ENCODE measurements around the gene AADAT.
"Not testable (repeated sequence)": the region's sequence is repeated elsewhere in the genome, so short reads cannot be mapped to it uniquely, and the experiment has no call there.

Gene AADAT

DNA sequence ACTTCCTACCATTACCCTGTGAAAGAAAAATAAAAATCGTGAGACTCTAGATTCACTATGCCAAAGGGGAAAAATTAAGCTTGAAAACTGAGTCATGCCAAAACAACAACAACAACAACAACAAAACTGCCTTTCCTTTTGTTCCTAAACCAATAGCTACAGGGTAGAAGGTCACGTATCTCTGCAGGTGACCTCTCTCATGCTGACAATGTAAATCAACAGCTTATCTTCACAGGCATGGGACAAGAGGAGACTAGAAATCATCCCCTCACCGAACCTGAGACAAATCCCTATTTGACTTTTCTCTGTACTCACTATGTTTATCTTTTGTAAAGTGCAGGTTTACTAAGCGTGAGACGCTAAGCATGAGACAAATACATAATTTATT is 20.5 kb upstream of the AADAT start:
- no peak overlapping the region for H3K4me3 ChIP-seq (ENCODE audit: low read depth, low read length)
- CTCF ChIA-PET = no interaction called here
- POLR2A ChIA-PET = no interaction called here
- no peak for DNase-seq (ENCODE audit: low read depth, low spot score)
- TF ChIP-seq, protein P1, sequence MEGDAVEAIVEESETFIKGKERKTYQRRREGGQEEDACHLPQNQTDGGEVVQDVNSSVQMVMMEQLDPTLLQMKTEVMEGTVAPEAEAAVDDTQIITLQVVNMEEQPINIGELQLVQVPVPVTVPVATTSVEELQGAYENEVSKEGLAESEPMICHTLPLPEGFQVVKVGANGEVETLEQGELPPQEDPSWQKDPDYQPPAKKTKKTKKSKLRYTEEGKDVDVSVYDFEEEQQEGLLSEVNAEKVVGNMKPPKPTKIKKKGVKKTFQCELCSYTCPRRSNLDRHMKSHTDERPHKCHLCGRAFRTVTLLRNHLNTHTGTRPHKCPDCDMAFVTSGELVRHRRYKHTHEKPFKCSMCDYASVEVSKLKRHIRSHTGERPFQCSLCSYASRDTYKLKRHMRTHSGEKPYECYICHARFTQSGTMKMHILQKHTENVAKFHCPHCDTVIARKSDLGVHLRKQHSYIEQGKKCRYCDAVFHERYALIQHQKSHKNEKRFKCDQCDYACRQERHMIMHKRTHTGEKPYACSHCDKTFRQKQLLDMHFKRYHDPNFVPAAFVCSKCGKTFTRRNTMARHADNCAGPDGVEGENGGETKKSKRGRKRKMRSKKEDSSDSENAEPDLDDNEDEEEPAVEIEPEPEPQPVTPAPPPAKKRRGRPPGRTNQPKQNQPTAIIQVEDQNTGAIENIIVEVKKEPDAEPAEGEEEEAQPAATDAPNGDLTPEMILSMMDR (IDR thresholded peaks at IDR 0.05; ENCODE audit: insufficient read depth, low read length, missing control alignments) = no peak

DNA sequence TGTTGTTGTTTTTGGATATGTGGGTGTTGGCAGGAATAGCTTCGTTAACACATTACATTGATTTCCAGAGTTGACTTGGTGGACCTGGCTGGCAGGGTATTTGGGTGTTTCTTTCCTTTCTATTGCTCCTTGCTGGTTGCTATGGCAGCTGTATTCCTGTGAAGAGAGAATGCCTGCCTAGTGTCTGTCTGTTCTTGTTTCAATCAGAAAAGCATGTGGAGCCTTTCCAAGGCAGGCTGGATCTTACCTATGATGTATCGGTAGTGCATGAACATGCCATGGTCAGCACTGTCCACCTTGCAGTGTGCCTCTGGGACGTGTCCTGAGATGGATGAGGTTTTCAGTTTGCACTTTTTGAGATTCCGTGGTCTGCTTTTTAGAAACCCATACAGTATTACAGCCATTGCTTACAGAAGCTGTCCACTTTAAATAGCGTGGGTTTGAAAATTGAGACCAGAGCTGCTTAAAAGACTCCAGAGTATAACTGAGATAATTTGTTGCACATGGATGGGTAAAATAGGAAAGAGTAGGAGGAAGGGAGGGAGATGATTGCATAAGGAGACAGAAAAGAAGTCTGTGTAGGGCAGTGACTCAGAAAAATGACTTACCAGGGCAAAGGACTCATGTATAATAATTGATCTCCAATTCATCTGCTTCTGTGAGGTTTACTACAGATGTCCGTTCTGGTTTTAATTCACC is 20.0 kb upstream of the AADAT start:
- ChIA-PET POLR2A (no interaction called here), CTCF (no interaction called here)
- DNase-seq (ENCODE audit: low read depth, low spot score) = no peak
- TF ChIP-seq, protein P1 (IDR thresholded peaks at IDR 0.05; ENCODE audit: insufficient read depth, low read length, missing control alignments) = no peak
- no peak overlapping the region for H3K4me3 ChIP-seq (ENCODE audit: low read depth, low read length)

DNA sequence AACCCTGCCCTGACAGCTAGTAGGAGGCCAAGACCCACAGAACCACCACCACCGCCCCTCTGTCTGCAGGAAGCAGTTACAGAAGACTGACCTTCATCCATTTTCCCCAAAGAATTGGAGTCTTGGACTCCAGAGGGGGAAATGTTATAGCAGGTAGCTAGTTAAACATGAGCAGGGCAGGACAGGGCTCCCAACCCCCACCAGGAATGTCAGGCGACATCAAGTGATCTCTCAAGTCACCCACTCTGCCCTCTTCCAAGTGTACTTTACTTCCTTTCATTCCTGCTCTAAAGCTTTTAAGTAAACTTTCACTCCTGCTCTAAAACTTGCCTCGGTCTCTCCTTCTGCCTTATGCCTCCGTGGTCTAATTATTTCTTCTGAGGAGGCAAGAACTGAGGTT is 17.1 kb upstream of the AADAT start:
- CTCF ChIA-PET = interaction anchor here (1.4 kb wide), 1 partner anchor 31 kb away, joined by 4 read pairs; no protein-coding TSS in a partner anchor

DNA sequence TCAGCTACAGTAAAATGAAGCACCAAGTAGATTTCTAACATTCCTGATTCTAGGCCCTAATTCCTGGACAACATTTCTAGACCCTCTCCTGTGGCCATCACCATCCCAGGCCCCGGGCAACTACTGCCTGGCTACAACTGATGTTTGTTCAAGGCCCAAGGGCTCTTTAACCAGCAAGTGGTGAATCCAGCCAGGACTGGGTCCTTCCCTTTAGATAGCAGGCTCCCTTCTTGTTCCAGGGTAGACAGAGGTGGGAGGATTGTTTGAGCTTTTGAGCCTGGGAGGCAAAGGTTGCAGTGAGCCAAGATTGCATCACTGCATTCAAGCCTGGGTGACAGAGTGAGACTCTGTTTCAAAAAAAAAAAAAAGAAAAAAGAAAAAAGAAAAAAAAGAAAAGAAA is 12.7 kb upstream of the AADAT start:
- ChIA-PET POLR2A (no interaction called here), CTCF (no interaction called here)
- TF ChIP-seq, protein P1 (IDR thresholded peaks at IDR 0.05; ENCODE audit: insufficient read depth, low read length, missing control alignments) = no peak
- no peak overlapping the region for H3K4me3 ChIP-seq (ENCODE audit: low read depth, low read length)
- no peak for DNase-seq (ENCODE audit: low read depth, low spot score)

More for the DNA sequence above, 17.1 kb upstream of the AADAT start:
- TF ChIP-seq, protein P1 (IDR thresholded peaks at IDR 0.05; ENCODE audit: insufficient read depth, low read length, missing control alignments) = no peak
- POLR2A ChIA-PET = no interaction called here
- no peak overlapping the region for H3K4me3 ChIP-seq (ENCODE audit: low read depth, low read length)
- no peak for DNase-seq (ENCODE audit: low read depth, low spot score)

DNA sequence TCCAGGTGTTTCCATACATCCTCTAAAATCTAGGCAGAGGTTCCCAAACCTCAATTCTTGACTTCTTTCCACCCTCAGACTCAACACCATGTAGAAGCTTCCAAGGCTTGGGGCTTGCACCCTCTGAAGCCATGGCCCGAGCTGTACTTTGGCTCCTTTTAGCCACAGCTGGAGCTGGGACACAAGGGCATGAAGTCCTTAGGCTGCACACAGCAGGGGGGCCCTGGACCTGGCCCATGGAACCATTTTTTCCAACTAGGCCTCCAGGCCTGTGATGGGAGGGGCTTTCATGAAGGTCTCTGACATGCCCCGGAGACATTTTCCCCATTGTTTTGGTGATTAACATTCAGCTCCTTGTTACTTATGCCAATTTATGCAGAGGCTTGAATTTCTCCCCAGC is 8.4 kb upstream of the AADAT start:
- CTCF ChIA-PET; H3K4me3 ChIP-seq (ENCODE audit: low read depth, low read length); POLR2A ChIA-PET; DNase-seq (ENCODE audit: low read depth, low spot score): not testable (repeated sequence)

DNA sequence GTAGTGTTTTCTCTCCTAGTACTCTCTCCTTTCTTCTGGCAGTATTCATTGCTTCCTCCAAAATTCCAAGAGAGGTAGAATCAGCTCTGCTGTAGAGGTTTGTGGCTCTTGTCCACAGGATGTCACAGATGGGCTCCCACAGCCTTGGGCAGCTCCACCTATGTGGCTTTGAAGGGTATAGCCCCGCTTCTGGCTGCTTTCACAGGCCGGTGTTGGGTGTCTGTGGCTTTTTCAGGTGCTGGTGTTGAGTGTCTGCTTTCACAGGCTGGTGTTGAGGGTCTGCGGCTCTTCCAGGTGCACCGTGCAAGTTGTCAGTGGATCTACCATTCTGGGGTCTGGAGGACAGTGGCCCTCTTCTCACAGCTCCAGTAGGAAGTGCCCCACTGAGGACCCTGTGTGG is 7.9 kb upstream of the AADAT start:
- ChIA-PET CTCF (no interaction called here), POLR2A (no interaction called here)
- no peak overlapping the region for H3K4me3 ChIP-seq (ENCODE audit: low read depth, low read length)
- DNase-seq (ENCODE audit: low read depth, low spot score) = no peak
- TF ChIP-seq, protein P1 (IDR thresholded peaks at IDR 0.05; ENCODE audit: insufficient read depth, low read length, missing control alignments) = no peak

DNA sequence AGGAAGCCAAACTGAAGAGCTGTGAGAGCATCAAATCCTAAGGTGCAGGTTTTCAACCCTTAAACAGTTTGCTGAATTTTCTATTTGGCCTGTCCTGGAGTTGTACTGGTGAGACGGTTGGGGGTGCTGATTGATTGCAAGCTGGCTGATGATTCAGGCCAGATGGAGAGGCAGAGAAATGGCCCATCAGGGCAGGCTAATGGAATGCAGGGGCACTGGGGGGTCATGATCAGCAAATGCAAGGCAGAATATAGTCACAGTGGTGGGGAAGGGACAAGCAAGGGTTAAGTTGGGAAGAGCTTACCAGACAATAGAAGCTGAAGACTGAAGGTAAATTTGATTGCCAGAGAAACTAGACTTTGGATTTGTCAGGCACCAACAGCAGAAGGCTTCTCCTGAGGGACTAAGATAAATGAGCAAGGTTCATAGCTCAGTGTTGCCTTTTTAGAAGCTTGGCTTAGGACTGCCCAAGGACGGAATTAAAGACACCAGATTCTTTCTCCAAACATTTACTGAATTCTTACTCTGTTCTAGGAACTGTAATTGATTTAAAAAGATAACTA is 4.3 kb upstream of the AADAT start:
- TF ChIP-seq, protein P1 (IDR thresholded peaks at IDR 0.05; ENCODE audit: insufficient read depth, low read length, missing control alignments) = no peak
- no peak for DNase-seq (ENCODE audit: low read depth, low spot score)
- CTCF ChIA-PET = no interaction called here
- H3K4me3 ChIP-seq (ENCODE audit: low read depth, low read length) = no peak overlapping the region
- POLR2A ChIA-PET = no interaction called here
